OCI-M1 (cell line): ENCODE data around the gene CNN2.

Source experiments
- DNase-seq: peaks from one replicate; lab custom pipeline; 2025; lab: John Stamatoyannopoulos, UW

The CNN2 gene

DNA sequence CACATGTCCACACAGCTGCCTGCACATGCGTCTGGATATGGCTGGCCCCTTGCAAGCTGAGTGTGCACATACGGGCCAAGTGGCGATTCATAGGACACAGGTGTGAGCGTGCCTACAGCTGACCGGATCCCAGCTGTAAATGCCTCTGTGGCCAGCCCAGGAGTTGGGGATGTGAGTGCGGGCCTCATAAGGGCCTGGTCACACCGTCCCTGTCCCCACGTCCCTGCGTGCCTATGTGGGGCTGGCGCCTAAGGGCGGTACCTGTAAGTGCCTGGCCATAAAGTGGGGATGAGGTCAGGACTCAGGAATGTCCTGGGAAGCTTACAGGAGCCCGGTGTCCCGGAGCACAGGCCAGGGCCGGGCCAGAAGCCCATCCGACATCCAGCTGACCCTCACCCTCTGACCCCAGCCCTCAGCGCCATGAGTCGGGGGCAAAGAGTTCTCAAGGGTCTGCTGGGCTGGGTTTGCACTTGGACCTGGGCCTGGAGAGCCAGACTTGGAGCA, 39.2 kb downstream of the CNN2 start:
- no peak for DNase-seq

DNA sequence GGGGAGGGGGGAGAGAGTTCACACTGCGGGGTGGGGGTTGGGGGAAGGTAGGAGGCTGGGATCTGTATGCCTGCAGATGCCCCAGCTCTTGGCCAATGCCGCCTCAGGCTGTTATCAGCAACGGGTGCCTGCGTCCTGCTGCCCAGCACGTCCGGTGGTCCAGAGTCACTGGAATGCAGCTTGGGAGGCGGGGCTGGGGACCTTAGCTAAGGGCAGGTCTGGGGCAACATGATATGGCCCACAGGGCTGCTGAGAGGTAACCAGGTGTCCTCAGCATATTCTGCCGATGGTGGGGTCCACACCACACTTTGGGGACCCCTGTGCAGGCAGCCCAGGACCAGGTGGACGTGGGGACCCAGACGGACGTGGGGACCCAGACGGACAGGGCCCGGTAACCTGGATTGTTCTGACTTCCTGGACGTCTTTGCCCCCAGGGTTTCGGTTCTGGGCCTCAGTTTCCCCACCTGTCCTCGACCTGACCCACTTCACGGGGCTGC, 39.9 kb downstream of the CNN2 start:
- peak; percentile 15 for DNase-seq

DNA sequence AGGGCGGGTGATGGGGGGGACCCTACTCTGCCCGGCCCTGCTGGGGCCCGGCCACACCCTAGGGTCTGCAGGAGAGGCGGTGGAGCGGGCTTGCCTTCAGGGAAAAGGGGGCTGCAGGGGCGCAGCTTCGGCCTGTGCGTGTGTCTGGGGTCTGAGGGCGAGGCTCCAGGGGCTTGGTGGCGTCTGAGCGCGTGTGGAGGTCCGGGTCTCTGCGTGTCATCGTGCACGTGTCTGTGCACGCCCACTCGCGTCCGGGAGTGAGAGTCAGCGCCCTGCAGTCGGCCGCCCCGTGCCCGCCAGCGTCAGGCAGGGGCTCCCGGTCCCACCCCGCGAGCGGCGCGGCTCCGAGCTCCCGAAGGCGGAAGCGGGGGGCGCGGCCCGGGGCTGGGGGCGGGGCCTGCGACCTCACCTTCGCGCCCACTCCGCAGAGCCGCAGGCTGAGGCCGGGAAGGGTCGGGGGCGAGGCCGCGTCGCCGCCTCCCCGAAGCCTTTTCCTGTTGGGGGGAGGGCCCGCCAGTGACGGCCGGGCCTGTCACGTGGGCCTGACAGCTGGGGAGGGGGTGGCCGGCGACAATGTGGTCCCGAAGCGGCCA, 40.4 kb downstream of the CNN2 start, which contains the start of gene ARHGAP45:
ARHGAP45 (plus strand) TSS at position 420 of the 593 bp plus-strand sequence. CDS start 239 bp downstream, outside the sequence.
- DNase-seq: peak; percentile 42

DNA sequence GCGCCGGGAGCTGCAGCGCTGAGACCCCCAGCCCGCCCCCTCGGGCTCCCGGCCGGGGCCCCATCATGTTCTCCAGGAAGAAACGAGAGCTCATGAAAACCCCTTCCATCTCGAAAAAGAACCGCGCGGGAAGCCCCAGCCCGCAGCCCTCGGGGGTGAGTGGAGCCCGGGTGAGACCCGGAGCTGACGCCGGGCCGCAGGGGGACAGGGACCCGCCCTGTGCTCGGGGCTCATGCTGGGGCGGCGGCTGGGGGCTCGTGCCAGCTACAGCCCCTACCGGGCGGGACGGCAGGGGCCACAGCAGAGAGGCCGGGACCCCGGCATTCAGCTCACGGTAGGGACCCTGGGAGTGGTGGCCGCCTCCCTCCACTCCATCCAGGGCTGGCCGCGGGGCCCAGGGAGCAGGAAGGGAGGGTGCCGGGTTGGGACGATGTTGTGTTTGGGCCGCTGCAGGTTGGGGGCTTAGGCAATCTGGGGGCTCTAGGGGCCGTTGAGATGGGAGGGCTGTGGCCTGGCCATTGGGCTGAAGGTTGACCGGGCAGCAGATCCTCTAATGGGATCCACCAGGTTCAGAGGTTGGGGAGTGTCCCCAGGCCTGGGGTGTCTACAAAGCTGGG, 41.0 kb downstream of the CNN2 start:
- DNase-seq: peak; percentile 30

DNA sequence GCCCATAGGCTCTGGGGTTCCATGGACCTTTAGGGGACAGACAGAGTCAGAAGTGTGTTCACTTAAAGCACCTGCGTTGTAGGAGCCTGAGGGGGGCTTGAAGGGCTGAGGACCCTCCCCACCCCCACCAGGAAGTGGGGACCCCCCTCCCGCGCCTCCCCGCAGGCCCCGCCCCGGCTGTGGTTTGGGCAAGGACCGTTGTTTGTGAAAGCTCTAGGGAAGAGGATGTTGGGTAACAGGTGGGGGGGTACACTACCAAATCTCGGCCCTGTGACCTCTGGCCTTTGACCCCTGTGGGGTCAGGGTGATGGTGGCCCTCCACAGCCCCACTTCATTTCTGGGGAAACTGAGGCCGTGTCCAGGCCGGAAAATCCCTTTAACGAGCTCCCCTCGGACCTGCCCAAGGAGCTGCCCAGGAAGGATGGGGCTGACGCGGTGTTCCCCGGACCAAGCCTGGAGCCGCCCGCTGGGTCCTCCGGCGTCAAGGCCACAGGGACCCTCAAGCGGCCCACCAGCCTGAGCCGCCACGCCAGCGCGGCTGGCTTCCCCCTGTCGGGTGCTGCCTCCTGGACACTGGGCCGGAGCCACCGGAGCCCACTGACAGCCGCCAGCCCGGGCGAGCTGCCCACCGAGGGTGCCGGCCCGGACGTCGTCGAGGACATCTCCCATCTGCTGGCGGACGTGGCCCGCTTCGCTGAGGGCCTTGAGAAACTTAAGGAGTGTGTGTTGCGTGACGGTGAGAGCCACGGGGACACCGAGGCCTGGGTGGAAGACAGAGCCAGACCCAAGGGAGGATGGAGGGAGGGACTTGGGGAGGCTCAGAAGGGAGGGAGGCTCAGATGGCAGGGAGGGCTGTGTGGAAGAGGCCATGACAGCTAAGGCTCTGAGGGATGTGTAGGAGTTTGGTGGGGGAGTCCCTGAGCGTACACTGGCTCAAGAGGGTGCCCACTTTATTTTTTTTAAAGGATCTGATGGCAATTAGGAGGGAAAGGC, 41.9 kb downstream of the CNN2 start:
- DNase-seq: peak; percentile 10

DNA sequence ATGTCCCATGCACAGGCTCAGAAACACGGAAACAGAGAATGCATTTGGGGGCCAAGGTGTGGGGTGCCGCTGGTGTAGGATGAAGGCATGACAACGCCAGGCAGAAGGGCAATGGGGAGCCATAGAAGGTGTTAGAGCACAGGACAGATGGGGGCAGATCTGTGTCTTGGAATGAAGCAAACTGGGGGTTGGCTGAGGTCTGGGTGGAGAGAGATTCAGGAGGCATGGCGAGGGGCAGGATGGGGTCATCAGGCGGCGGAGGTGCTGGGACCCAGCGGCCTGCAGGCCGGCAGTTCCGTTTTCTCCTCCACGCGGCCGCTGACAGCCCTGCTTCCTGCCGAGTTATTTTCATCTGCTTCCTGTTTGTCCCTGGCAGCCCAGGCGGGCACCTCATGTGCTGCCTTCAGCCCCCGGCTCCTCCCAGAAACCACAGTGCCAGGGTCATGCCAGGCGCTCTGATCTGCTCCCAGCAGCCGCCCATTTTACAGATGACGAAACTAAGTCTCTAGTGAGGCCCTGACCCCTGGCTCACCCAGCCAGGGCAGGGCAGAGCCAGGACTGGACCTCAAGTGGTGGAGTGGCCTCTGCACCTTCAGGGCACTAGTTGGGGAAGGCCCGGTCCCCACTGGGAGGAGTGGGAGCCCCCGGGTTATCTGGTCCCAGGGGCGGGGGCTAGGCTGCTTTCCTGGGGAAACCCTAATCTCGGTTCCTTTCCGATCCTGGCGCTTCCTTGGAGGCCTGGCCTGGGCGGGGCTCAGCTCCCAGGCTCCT, 42.8 kb downstream of the CNN2 start:
- no peak for DNase-seq

DNA sequence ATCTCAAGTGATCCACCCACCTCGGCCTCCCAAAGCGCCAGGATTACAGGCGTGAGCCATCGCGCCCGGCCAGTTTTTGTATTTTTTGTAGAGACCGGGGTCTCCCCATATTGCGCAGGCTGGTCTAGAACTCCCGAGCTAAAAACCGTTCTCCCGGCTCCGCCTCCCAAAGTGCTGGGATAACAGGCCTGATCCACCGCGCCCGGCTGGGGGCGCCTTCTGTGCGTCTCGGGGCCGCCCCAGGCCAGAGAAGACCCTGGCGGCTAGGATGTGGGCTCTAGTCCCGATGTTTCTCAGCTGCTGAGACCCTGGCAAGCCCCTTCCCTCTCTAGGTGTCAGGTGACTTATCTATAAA, 44.1 kb downstream of the CNN2 start:
- no peak for DNase-seq

DNA sequence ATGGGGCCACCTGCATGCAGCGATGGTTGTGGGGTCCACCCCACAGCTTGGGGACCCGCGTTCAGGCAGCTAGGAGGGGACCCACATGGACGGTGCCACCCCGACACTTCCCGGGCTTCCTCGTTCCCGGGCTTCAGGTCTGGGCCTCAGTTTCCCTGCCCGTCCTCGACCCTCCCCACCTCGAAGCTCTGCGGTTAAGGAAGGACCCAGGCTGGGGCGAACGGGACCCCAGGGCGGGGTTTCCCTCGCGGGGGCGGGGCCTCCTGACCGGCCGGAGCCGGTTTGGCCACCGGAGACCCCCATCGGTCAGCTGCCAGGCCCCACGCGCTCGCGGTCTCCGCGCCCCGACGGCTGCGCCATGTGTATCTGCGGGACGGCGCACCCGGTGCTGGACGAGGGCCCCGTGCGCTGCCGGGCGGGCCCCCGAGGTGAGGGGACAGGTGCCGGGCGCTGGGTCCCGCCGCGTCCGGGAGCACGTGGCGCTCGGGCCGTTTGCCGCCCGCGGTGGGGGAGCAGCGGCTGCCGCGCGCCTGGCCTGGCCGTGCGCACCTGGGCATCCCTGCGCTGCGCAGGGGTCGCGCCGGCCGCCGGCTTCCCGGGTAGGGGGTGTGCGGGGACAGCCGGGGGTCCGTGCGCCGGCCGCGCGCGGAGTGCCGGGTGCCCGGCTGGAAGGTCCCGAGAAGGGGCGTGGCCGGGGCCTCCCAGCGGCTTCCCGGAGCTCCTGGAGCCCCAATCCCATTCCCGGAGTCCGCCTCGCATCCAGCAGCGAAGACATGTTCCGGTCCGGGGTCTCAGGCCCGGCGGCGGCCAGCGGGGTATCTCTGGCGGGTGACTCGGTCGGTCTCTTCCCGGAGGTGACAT, 44.8 kb downstream of the CNN2 start:
- no peak for DNase-seq

DNA sequence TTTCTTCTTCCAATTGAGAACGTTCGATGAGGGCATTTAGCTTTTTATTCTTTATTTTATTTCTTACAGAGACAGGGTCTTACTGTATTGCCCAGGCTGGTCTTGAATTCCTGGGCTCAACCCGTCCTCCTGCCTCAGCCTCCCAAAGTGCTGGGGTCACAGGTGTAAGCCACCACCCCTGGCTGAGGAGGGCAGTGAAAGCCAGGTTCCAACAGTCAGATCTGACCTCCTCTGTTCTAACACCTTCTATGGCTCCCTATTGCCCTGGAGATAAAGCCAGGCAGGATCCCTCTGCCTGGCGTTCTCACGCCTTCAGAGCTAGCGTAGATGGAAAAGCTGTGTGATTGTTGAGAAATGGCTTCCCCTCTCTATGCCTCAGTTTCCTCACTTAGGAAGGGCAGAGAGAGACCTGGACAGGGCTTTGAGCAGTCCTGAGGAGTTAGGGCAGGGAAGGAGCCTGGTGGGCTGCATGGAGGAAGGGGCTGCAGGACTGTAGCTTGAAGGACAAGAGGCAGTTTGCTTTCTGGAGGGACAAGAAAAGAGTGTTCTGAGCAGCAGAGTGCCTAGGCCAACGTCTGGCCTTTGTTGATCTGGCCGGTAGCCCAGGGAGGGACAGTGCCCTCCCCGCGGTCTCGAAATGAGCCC, 46.1 kb downstream of the CNN2 start:
- no peak for DNase-seq

DNA sequence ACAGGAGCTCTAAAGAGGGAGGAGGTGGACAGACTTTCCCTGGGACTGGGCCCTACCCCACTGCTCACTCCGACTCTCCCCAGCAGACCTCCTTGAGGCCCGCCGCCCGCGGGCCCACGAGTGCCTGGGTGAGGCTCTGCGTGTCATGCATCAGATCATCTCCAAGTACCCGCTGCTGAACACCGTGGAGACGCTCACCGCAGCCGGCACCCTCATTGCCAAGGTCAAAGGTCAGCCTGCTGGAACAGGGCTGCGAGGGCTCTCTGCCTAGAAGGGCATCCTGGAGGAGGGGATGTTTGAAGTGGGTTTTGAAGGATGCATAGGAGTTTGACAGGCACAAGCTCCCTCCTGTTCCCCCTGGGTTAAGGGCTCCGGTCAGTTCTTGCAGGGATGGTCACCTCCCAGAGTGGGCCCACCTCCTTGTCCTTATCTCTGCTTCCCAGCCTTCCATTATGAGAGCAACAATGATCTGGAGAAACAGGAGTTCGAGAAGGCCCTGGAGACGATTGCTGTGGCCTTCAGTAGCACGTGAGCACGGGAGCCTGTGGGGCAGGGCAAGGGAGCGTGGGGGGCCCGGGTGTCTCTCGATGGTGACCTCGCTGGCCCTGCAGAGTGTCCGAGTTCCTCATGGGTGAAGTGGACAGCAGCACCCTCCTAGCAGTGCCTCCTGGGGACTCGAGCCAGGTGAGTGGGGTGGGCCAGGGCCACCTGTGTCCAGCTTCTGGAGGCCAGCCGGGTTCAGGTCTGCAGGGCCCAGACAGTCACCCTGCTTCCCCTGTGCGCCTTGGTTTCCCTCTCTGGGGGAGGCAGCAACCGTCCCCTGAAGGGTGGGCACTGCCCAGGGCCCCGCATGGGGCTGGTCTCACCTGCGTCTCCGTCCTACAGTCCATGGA, 46.9 kb downstream of the CNN2 start:
- no peak for DNase-seq

DNA sequence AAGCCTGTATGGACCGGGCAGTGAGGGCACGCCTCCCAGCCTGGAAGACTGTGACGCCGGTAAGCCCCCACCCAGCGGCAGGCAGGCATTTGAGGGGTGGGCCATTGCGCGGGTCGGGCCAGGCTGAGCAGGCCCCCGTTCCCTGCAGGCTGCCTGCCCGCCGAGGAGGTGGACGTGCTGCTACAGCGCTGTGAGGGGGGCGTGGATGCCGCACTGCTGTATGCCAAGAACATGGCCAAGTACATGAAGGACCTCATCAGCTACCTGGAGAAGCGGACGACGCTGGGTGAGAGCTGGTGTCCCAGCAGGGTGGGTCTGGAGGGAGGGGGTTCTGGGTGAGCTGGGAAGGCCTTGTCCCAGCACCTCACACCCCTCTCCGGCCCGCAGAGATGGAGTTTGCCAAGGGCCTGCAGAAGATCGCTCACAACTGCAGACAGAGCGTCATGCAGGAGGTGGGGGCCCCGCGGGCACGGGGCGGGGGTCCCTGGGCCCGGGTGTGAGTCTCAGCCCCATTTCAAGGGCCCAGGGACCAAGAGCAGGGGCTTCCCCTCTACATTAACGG, 47.6 kb downstream of the CNN2 start:
- no peak for DNase-seq

DNA sequence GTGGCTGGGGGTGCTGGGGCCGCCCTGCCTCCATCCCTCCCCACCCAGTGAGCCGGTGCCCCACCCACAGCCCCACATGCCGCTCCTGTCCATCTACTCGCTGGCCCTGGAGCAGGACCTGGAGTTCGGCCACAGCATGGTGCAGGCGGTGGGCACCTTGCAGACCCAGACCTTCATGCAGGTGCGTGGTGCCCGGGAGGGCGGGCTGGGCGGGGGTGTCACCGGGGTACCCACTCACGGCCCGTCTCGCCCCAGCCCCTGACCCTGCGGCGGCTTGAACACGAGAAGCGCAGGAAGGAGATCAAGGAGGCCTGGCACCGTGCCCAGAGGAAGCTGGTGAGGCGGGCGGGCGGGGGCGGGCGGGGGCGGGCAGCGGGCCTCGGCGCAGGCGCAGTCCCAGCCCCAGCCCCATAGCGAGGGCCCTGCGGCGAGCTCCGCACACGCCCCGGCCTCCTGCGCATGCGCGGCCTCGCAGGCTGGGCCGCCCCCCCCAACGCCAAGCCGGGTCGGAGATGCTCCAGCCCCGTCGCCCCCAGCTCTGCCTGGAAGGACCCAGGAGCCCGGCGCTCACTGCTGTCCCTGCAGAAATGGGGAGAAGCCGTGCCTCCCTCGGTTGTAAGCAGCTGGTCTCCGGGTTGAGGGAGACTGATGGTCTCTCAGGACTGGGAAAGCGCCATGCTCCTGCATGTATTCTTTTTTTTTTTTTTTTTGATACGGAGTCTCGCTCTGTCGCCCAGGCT, 48.3 kb downstream of the CNN2 start:
- peak; percentile 76 for DNase-seq

DNA sequence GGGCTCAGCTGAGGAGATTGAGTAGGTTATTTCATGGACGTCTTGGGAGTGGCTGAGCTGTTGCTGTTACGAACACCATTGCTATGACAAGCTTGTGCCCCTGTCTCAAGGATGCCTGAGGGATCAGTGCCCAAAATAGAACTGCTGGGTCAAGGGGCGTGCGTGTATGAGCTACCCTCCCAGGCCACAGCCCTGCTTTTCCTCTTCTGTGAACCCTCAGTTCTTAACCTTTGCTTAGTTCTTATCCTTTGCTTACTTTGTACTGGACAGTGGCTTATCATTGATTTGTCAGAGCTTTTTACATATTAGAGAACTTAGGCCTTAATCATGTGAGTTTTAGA, 49.6 kb downstream of the CNN2 start:
- no peak for DNase-seq

DNA sequence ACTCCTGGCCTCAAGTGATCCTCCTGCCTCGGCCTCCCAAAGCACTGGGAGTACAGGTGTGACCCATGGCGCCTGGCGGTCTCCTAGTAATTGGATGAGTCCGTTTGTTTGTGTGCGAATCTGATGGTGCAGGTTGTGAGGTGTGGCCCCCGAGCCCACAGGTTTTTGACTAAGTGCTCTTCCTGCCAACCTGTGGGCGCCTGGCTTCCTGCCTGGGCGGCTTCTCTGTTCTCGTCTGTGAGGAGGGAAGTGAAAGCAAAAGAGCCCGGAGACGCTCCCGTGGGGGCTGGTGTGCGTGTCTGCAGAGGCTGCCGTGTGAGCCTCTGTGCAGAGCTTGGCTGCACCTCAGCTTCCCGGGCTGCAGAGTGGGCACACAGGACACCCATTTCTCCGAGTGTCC, 50.5 kb downstream of the CNN2 start:
- no peak for DNase-seq

DNA sequence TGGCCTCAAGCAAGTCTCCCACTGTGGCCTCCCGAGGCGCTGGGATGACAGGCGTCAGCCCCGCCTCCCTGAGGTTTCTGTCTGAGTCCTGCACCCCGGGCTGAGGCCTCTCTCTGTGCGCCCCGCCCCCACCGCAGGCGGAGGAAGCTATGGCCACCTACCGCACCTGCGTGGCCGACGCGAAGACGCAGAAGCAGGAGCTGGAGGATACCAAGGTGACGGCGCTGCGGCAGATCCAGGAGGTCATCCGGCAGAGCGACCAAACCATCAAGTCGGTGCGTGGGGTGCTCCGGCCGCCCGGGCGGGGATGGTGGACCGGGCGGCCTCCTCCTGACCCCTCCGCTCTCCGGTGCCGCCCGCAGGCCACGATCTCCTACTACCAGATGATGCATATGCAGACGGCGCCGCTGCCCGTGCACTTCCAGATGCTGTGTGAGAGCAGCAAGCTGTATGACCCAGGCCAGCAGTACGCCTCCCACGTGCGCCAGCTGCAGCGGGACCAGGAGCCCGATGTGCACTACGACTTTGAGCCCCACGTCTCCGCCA, 53.2 kb downstream of the CNN2 start:
- DNase-seq: no peak

DNA sequence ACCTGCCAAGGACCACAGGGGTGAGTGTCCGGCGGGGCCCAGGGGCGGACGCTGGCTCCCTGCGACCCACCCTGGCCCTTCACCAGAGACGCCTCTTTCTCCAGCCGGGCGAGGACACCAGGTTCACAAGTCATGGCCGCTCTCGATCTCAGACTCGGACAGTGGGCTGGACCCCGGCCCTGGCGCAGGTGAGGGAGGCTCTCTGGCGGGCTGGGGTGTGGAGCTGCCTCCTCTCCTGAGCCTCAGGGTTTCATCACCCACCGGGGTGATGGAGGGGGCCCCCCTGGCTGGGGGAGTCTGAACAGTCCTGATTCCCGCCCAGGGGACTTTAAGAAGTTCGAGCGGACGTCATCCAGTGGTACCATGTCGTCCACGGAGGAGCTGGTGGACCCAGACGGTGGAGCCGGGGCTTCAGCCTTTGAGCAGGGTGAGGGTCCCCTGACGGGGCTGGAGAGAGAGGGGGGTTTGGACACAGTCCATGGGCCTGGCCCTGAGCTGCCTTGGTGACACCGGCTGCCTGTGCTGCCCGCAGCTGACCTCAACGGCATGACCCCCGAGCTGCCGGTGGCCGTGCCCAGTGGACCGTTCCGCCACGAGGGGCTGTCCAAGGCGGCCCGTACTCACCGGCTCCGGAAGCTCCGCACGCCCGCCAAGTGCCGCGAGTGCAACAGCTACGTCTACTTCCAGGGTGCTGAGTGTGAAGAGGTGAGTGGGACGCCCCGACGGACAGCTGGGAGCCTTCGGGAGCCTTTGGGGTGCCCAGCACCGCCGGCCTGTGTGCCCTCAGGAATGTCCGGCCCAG, 54.2 kb downstream of the CNN2 start:
- DNase-seq: no peak
